ENCODE measurements around the gene CPEB3.
"Not testable (repeated sequence)": the region's sequence is repeated elsewhere in the genome, so short reads cannot be mapped to it uniquely, and the experiment has no call there.

Gene CPEB3

GRCh38 chr10:92290837-92291615 lies at the start of gene CPEB3, which contains the start of gene MARCHF5:
Gene CPEB3, minus strand, starts transcription at chr10:92291078. Its CDS starts 50,728 bp downstream, at chr10:92240350.
Gene MARCHF5, plus strand, starts transcription at chr10:92291167. Its CDS starts 328 bp downstream, at chr10:92291495.
- DNase-seq (ENCODE audit: low spot score) = peak; percentile 94

GRCh38 chr10:92329927-92330326 lies 39.0 kb upstream of the CPEB3 start:
- DNase-seq (ENCODE audit: low spot score) = not testable (repeated sequence)

GRCh38 chr10:92328993-92329392 lies 38.1 kb upstream of the CPEB3 start:
- no peak for DNase-seq (ENCODE audit: low spot score)

- DNase-seq (ENCODE audit: low spot score) = no peak
These were observed 36.9 kb upstream of the CPEB3 start for GRCh38 chr10:92327445-92328433.

GRCh38 chr10:92323079-92323478 lies 32.2 kb upstream of the CPEB3 start:
- no peak for DNase-seq (ENCODE audit: low spot score)

GRCh38 chr10:92316610-92317009 lies 25.7 kb upstream of the CPEB3 start:
- no peak for DNase-seq (ENCODE audit: low spot score)

GRCh38 chr10:92313750-92314149 lies 22.9 kb upstream of the CPEB3 start:
- no peak for DNase-seq (ENCODE audit: low spot score)

- DNase-seq (ENCODE audit: low spot score) = no peak
These were observed 18.4 kb upstream of the CPEB3 start for GRCh38 chr10:92309272-92309671.

- DNase-seq (ENCODE audit: low spot score) = no peak
These were observed 14.5 kb upstream of the CPEB3 start for GRCh38 chr10:92305133-92306072.

- no peak for DNase-seq (ENCODE audit: low spot score)
These were observed 13.2 kb upstream of the CPEB3 start for GRCh38 chr10:92304061-92304460.

GRCh38 chr10:92303096-92303495 lies 12.2 kb upstream of the CPEB3 start:
- DNase-seq (ENCODE audit: low spot score) = no peak

- no peak for DNase-seq (ENCODE audit: low spot score)
These were observed 7.6 kb upstream of the CPEB3 start for GRCh38 chr10:92298487-92298886.

- peak; percentile 65 for DNase-seq (ENCODE audit: low spot score)
These were observed 1.3 kb upstream of the CPEB3 start for GRCh38 chr10:92291921-92292845.

GRCh38 chr10:92291616-92291865 lies 663 bp upstream of the CPEB3 start:
- DNase-seq (ENCODE audit: low spot score) = no peak

GRCh38 chr10:92290076-92290836 lies 622 bp downstream of the CPEB3 start:
- DNase-seq (ENCODE audit: low spot score) = peak; percentile 29

GRCh38 chr10:92284112-92284704 lies 6.7 kb downstream of the CPEB3 start:
- no peak for DNase-seq (ENCODE audit: low spot score)

GRCh38 chr10:92278996-92279696 lies 11.7 kb downstream of the CPEB3 start:
- no peak for DNase-seq (ENCODE audit: low spot score)

- DNase-seq (ENCODE audit: low spot score) = no peak
These were observed 16.8 kb downstream of the CPEB3 start for GRCh38 chr10:92274071-92274470.

- no peak for DNase-seq (ENCODE audit: low spot score)
These were observed 22.1 kb downstream of the CPEB3 start for GRCh38 chr10:92268748-92269147.
